ENCODE results near the gene ARSB.

ARSB gene

DNA sequence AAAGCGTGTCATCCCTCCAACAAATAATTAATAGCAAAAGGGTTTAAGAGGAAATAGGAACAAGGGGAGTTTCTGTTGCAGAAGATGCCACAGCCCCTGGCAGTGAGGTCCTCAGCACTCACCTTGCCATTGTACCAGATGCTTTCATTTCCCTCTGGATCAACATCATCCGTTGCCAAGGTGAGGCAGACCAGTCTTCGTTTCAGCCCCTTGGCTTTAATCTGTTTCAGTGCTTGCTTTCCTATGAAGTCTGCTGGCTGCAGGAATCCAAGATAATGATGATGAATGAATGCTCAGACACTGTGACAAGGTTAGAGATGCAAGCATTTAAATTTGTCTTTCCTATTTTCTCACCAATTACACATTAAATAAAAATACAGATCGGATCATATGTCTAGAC, 20.0 kb upstream of the ARSB start:
- TF ChIP-seq TAF1 (IDR thresholded peaks at IDR 0.05; ENCODE audit: borderline replicate concordance, insufficient read depth, low read length), result no peak
- TF ChIP-seq, protein P1, sequence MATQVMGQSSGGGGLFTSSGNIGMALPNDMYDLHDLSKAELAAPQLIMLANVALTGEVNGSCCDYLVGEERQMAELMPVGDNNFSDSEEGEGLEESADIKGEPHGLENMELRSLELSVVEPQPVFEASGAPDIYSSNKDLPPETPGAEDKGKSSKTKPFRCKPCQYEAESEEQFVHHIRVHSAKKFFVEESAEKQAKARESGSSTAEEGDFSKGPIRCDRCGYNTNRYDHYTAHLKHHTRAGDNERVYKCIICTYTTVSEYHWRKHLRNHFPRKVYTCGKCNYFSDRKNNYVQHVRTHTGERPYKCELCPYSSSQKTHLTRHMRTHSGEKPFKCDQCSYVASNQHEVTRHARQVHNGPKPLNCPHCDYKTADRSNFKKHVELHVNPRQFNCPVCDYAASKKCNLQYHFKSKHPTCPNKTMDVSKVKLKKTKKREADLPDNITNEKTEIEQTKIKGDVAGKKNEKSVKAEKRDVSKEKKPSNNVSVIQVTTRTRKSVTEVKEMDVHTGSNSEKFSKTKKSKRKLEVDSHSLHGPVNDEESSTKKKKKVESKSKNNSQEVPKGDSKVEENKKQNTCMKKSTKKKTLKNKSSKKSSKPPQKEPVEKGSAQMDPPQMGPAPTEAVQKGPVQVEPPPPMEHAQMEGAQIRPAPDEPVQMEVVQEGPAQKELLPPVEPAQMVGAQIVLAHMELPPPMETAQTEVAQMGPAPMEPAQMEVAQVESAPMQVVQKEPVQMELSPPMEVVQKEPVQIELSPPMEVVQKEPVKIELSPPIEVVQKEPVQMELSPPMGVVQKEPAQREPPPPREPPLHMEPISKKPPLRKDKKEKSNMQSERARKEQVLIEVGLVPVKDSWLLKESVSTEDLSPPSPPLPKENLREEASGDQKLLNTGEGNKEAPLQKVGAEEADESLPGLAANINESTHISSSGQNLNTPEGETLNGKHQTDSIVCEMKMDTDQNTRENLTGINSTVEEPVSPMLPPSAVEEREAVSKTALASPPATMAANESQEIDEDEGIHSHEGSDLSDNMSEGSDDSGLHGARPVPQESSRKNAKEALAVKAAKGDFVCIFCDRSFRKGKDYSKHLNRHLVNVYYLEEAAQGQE (IDR thresholded peaks at IDR 0.05; ENCODE audit: insufficient read depth in 1 of 2, low read depth in 2 of 2, low read length in 2 of 2), result no peak
- no peak for TF ChIP-seq FOXP2 (optimal IDR thresholded peaks at IDR 0.05; ENCODE audit: borderline replicate concordance, extremely low read depth, extremely low read length, insufficient read depth)

GRCh38 chr5:79002374-79002773, 17.3 kb upstream of the ARSB start:
- TF ChIP-seq TAF1 (IDR thresholded peaks at IDR 0.05; ENCODE audit: borderline replicate concordance, insufficient read depth, low read length) (no peak), SIN3A (IDR thresholded peaks at IDR 0.05; ENCODE audit: borderline replicate concordance, insufficient read depth, low read length) (no peak), FOXP2 (optimal IDR thresholded peaks at IDR 0.05; ENCODE audit: borderline replicate concordance, extremely low read depth, extremely low read length, insufficient read depth) (no peak), POLR2AphosphoS5 (IDR thresholded peaks at IDR 0.05; ENCODE audit: low read depth, low read length) (no peak)
- TF ChIP-seq, protein P1 (IDR thresholded peaks at IDR 0.05; ENCODE audit: insufficient read depth in 1 of 2, low read depth in 2 of 2, low read length in 2 of 2), result no peak

DNA sequence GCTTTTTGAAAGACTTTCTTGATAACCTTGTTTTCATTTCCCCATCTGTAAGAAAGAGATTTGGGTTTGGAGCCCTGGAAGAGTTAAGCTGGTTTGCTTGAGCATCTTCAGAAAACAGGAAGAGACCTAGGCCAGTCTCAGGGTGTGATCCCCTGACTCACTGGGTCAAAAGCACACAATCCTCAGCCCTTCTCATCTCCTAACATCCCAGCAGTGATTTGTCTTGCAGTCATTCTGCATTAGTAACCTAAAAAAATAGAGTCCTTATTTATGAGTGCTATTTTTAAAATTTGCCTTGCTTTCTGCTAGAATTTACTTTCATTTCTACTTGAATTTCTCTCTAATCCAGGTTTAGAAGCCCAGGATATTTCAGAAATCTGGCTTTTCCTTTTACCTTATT, 16.4 kb upstream of the ARSB start:
- no peak for TF ChIP-seq SIN3A (IDR thresholded peaks at IDR 0.05; ENCODE audit: borderline replicate concordance, insufficient read depth, low read length)
- no peak for TF ChIP-seq FOXP2 (optimal IDR thresholded peaks at IDR 0.05; ENCODE audit: borderline replicate concordance, extremely low read depth, extremely low read length, insufficient read depth)
- TF ChIP-seq POLR2AphosphoS5 (IDR thresholded peaks at IDR 0.05; ENCODE audit: low read depth, low read length), result no peak
- TF ChIP-seq, protein P1 (IDR thresholded peaks at IDR 0.05; ENCODE audit: insufficient read depth in 1 of 2, low read depth in 2 of 2, low read length in 2 of 2), result no peak

DNA sequence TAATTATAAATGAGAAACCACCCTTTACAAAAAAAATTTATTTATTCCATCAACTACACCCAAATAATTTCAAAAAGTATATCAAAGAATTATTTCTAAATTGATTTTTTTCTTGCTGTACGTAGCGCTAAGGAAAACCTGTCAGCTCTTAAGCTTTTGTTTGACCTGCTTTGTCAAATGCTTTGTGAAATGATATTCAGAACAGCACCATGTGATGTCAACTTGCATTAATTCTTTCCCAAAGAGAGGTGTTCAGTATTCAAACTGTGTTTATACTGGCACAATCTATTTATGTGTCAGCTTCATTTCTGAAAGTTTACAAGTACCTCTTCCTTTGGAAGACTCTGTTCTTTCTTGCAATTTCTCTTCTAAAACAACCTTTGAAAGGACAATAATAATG, 12.0 kb upstream of the ARSB start:
- TF ChIP-seq POLR2AphosphoS5 (IDR thresholded peaks at IDR 0.05; ENCODE audit: low read depth, low read length) (no peak), FOXP2 (optimal IDR thresholded peaks at IDR 0.05; ENCODE audit: borderline replicate concordance, extremely low read depth, extremely low read length, insufficient read depth) (no peak), SIN3A (IDR thresholded peaks at IDR 0.05; ENCODE audit: borderline replicate concordance, insufficient read depth, low read length) (no peak), TAF1 (IDR thresholded peaks at IDR 0.05; ENCODE audit: borderline replicate concordance, insufficient read depth, low read length) (no peak)
- TF ChIP-seq, protein P1 (IDR thresholded peaks at IDR 0.05; ENCODE audit: insufficient read depth in 1 of 2, low read depth in 2 of 2, low read length in 2 of 2), result no peak

- TF ChIP-seq, protein P1 (IDR thresholded peaks at IDR 0.05; ENCODE audit: insufficient read depth in 1 of 2, low read depth in 2 of 2, low read length in 2 of 2), result no peak
- TF ChIP-seq FOXP2 (optimal IDR thresholded peaks at IDR 0.05; ENCODE audit: borderline replicate concordance, extremely low read depth, extremely low read length, insufficient read depth) (no peak), TAF1 (IDR thresholded peaks at IDR 0.05; ENCODE audit: borderline replicate concordance, insufficient read depth, low read length) (no peak), POLR2AphosphoS5 (IDR thresholded peaks at IDR 0.05; ENCODE audit: low read depth, low read length) (no peak)
Measured at GRCh38 chr5:78995521-78996007, 10.5 kb upstream of the ARSB start.

All from PFSK-1 (cell line).